ENCODE measurements around the gene SPEN.

Gene SPEN

GRCh38 chr1:15808955-15809354 is 38.6 kb upstream of the SPEN start:
- TF ChIP-seq SIN3A (IDR thresholded peaks at IDR 0.05; ENCODE audit: borderline replicate concordance, insufficient read depth, low read length) (no peak), POLR2AphosphoS5 (IDR thresholded peaks at IDR 0.05; ENCODE audit: low read depth, low read length) (no peak), REST (IDR thresholded peaks at IDR 0.05; ENCODE audit: insufficient read depth in 1 of 2, low read depth in 2 of 2, low read length in 2 of 2) (no peak), TAF1 (IDR thresholded peaks at IDR 0.05; ENCODE audit: borderline replicate concordance, insufficient read depth, low read length) (no peak), FOXP2 (optimal IDR thresholded peaks at IDR 0.05; ENCODE audit: borderline replicate concordance, extremely low read depth, extremely low read length, insufficient read depth) (no peak)

- TF ChIP-seq POLR2AphosphoS5 (IDR thresholded peaks at IDR 0.05; ENCODE audit: low read depth, low read length) (no peak), SIN3A (IDR thresholded peaks at IDR 0.05; ENCODE audit: borderline replicate concordance, insufficient read depth, low read length) (no peak), TAF1 (IDR thresholded peaks at IDR 0.05; ENCODE audit: borderline replicate concordance, insufficient read depth, low read length) (no peak), REST (IDR thresholded peaks at IDR 0.05; ENCODE audit: insufficient read depth in 1 of 2, low read depth in 2 of 2, low read length in 2 of 2) (no peak), FOXP2 (optimal IDR thresholded peaks at IDR 0.05; ENCODE audit: borderline replicate concordance, extremely low read depth, extremely low read length, insufficient read depth) (no peak)
These were observed 37.4 kb upstream of the SPEN start for GRCh38 chr1:15810073-15810472.

GRCh38 chr1:15816674-15817073 is 30.8 kb upstream of the SPEN start:
- TF ChIP-seq POLR2AphosphoS5 (IDR thresholded peaks at IDR 0.05; ENCODE audit: low read depth, low read length) (no peak), REST (IDR thresholded peaks at IDR 0.05; ENCODE audit: insufficient read depth in 1 of 2, low read depth in 2 of 2, low read length in 2 of 2) (no peak), TAF1 (IDR thresholded peaks at IDR 0.05; ENCODE audit: borderline replicate concordance, insufficient read depth, low read length) (no peak), FOXP2 (optimal IDR thresholded peaks at IDR 0.05; ENCODE audit: borderline replicate concordance, extremely low read depth, extremely low read length, insufficient read depth) (no peak), SIN3A (IDR thresholded peaks at IDR 0.05; ENCODE audit: borderline replicate concordance, insufficient read depth, low read length) (no peak)

- no peak for TF ChIP-seq SIN3A (IDR thresholded peaks at IDR 0.05; ENCODE audit: borderline replicate concordance, insufficient read depth, low read length)
- no peak for TF ChIP-seq FOXP2 (optimal IDR thresholded peaks at IDR 0.05; ENCODE audit: borderline replicate concordance, extremely low read depth, extremely low read length, insufficient read depth)
- no peak for TF ChIP-seq REST (IDR thresholded peaks at IDR 0.05; ENCODE audit: insufficient read depth in 1 of 2, low read depth in 2 of 2, low read length in 2 of 2)
- no peak for TF ChIP-seq TAF1 (IDR thresholded peaks at IDR 0.05; ENCODE audit: borderline replicate concordance, insufficient read depth, low read length)
- no peak for TF ChIP-seq POLR2AphosphoS5 (IDR thresholded peaks at IDR 0.05; ENCODE audit: low read depth, low read length)
These were observed 27.0 kb upstream of the SPEN start for GRCh38 chr1:15820478-15820877.

GRCh38 chr1:15825800-15826199 is 21.7 kb upstream of the SPEN start:
- TF ChIP-seq REST (IDR thresholded peaks at IDR 0.05; ENCODE audit: insufficient read depth in 1 of 2, low read depth in 2 of 2, low read length in 2 of 2) (no peak), SIN3A (IDR thresholded peaks at IDR 0.05; ENCODE audit: borderline replicate concordance, insufficient read depth, low read length) (no peak), POLR2AphosphoS5 (IDR thresholded peaks at IDR 0.05; ENCODE audit: low read depth, low read length) (no peak), FOXP2 (optimal IDR thresholded peaks at IDR 0.05; ENCODE audit: borderline replicate concordance, extremely low read depth, extremely low read length, insufficient read depth) (no peak), TAF1 (IDR thresholded peaks at IDR 0.05; ENCODE audit: borderline replicate concordance, insufficient read depth, low read length) (no peak)

All from PFSK-1 (cell line).